OCI-LY1 (cell line): ENCODE measurements around the gene EVC.
A peak's percentile ranks its signal among the peaks of the same experiment; 100 is the strongest.

ENCODE experiments used
- H2AFZ ChIP-seq: fragments of 200-600 bp; sonication (generic), shearing (Covaris generic); 2 replicates; pipeline ENCODE4 v1.6.0; 2014; ENCODE audit warnings: antibody characterized with exemption, mild to moderate bottlenecking, low read length
- H3F3A ChIP-seq: fragments of 200-600 bp; sonication (generic), shearing (Covaris generic); 2 replicates; pipeline ENCODE4 v1.6.0; 2014; ENCODE audit warnings: mild to moderate bottlenecking, antibody characterized with exemption, low read length, moderate library complexity; ENCODE audit not compliant: insufficient read depth
- H3K27ac ChIP-seq: fragments of 200-600 bp; sonication (generic); 2 replicates; pipeline ENCODE4 v1.5.1; 2014; ENCODE audit warnings: low read length, mixed run types, mild to moderate bottlenecking, low read depth; ENCODE audit not compliant: poor library complexity, severe bottlenecking
- H3K27me3 ChIP-seq: fragments of 200-600 bp; sonication (generic); 2 replicates; pipeline ENCODE4 v1.6.0; 2014; ENCODE audit warnings: antibody characterized with exemption, mild to moderate bottlenecking, low read length, moderate library complexity; ENCODE audit not compliant: insufficient read depth
- H3K36me3 ChIP-seq: fragments of 200-600 bp; sonication (generic); 2 replicates; pipeline ENCODE4 v1.6.1; 2014; ENCODE audit warnings: mild to moderate bottlenecking, antibody characterized with exemption, low read length, moderate library complexity, mixed read lengths; ENCODE audit not compliant: insufficient read depth
- H3K4me1 ChIP-seq: fragments of 200-600 bp; sonication (generic); 2 replicates; pipeline ENCODE4 v1.5.1; 2014; ENCODE audit warnings: mild to moderate bottlenecking, low read length, moderate library complexity; ENCODE audit not compliant: insufficient read depth, severe bottlenecking
- H3K4me2 ChIP-seq: fragments of 200-600 bp; sonication (generic), shearing (Covaris generic); 2 replicates; pipeline ENCODE4 v1.6.1; 2014; ENCODE audit warnings: low read length
- H3K4me3 ChIP-seq: fragments of 200-600 bp; sonication (generic); 2 replicates; pipeline ENCODE4 v1.5.1; 2014; ENCODE audit warnings: low read length, low read depth, mild to moderate bottlenecking, mixed read lengths; ENCODE audit not compliant: poor library complexity, severe bottlenecking
- H3K79me2 ChIP-seq: fragments of 200-600 bp; shearing (Covaris generic); 2 replicates; pipeline ENCODE4 v1.6.1; 2016; ENCODE audit warnings: mixed run types, low read length, mixed read lengths; ENCODE audit not compliant: insufficient read depth
- H3K9ac ChIP-seq: fragments of 200-600 bp; sonication (generic), shearing (Covaris generic); 2 replicates; pipeline ENCODE4 v1.6.1; 2014; ENCODE audit warnings: mild to moderate bottlenecking, low read length, mixed read lengths
- H3K9me2 ChIP-seq: fragments of 200-600 bp; sonication (generic), shearing (Covaris generic); 2 replicates; pipeline ENCODE4 v1.6.1; 2014; ENCODE audit warnings: low read depth, mild to moderate bottlenecking, low read length, mixed read lengths
- H3K9me3 ChIP-seq: fragments of 200-600 bp; shearing (Covaris generic); 2 replicates; pipeline ENCODE4 v1.6.1; 2014; ENCODE audit warnings: low read length, mixed read lengths
- H4K20me1 ChIP-seq: fragments of 200-600 bp; sonication (generic), shearing (Covaris generic); 2 replicates; pipeline ENCODE4 v1.6.0; 2016; ENCODE audit warnings: mild to moderate bottlenecking, low read length; ENCODE audit not compliant: insufficient read depth
- CTCF ChIP-seq: fragments of 200-600 bp; sonication (generic), shearing (Covaris generic); IDR thresholded peaks from 2 replicates; pipeline ENCODE4 v1.5.1; 2017; ENCODE audit warnings: mild to moderate bottlenecking, antibody characterized with exemption, low read length, moderate library complexity, mixed read lengths
- EZH2 ChIP-seq: fragments of 200-600 bp; sonication (generic), shearing (Covaris generic); IDR thresholded peaks from 2 replicates; pipeline ENCODE4 v1.8.0; 2017; ENCODE audit warnings: borderline replicate concordance, mixed run types, mild to moderate bottlenecking, antibody characterized with exemption, low read length, moderate library complexity, mixed read lengths

EVC gene

GRCh38 chr4:5707778-5708448 is 3.1 kb upstream of the EVC start:
- H3K9ac ChIP-seq, result peak overlapping the region; percentile 95
- H2AFZ ChIP-seq, result no peak overlapping the region
- H3K79me2 ChIP-seq, result no peaks in the 10 kb centered on the region
- no peaks in the 10 kb centered on the region for H4K20me1 ChIP-seq
- no peaks in the 10 kb centered on the region for H3K9me2 ChIP-seq
- H3K4me3 ChIP-seq, result peak overlapping the region; percentile 80
- H3F3A ChIP-seq, result no peaks in the 10 kb centered on the region
- no peaks in the 10 kb centered on the region for H3K27me3 ChIP-seq
- peak overlapping the region; percentile 39 for H3K27ac ChIP-seq
- peak overlapping the region; percentile 93 for H3K4me2 ChIP-seq
- peaks cover 53% of the 10 kb centered on the region for H3K4me1 ChIP-seq
- no peaks in the 10 kb centered on the region for H3K9me3 ChIP-seq
- TF ChIP-seq EZH2, result no peak
- no peak for TF ChIP-seq CTCF
- H3K36me3 ChIP-seq, result peaks cover 7% of the 10 kb centered on the region; the same call in 1 of the 2 replicates

- Histone ChIP-seq H3K4me2 (peak within 1 kb of the TSS; percentile 93), H2AFZ (no peak within 1 kb of the TSS), H3K79me2 (no peaks in the 10 kb centered on the region), H3K9me3 (no peaks in the 10 kb centered on the region), H3K27me3 (no peaks in the 10 kb centered on the region), H3K4me1 (peaks cover 55% of the 10 kb centered on the region), H3K4me3 (peak within 1 kb of the TSS; percentile 80), H4K20me1 (no peaks in the 10 kb centered on the region), H3K36me3 (peaks cover 7% of the 10 kb centered on the region; the same call in 1 of the 2 replicates), H3K9me2 (no peaks in the 10 kb centered on the region), H3F3A (no peaks in the 10 kb centered on the region), H3K27ac (peak within 1 kb of the TSS; percentile 95), H3K9ac (peak within 1 kb of the TSS; percentile 95)
- no peak for TF ChIP-seq CTCF
- no peak for TF ChIP-seq EZH2
Observed at GRCh38 chr4:5708449-5709206, 2.4 kb upstream of the EVC start, which contains the start of gene EVC2. Gene EVC2, minus strand, starts transcription at chr4:5708559. Its CDS starts 46 bp downstream, at chr4:5708513.

- TF ChIP-seq EZH2 (no peak), CTCF (no peak)
- Histone ChIP-seq H3K36me3 (peaks cover 3% of the 10 kb centered on the region; the same call in 1 of the 2 replicates), H3K27ac (peak overlapping the region; percentile 95), H3K4me1 (peaks cover 55% of the 10 kb centered on the region), H3K79me2 (no peaks in the 10 kb centered on the region), H3K27me3 (no peaks in the 10 kb centered on the region), H4K20me1 (no peaks in the 10 kb centered on the region), H2AFZ (no peak overlapping the region), H3F3A (no peaks in the 10 kb centered on the region), H3K9ac (peak overlapping the region; percentile 95), H3K4me3 (peak overlapping the region; percentile 80), H3K9me2 (no peaks in the 10 kb centered on the region), H3K9me3 (no peaks in the 10 kb centered on the region), H3K4me2 (peak overlapping the region; percentile 93)
Observed at GRCh38 chr4:5709207-5709575, 1.8 kb upstream of the EVC start.
